ENCODE measurements around the gene PAX2.

GRCh38 chr10:100781145-100781665 is 35.8 kb downstream of the PAX2 start:
- TF ChIP-seq POLR2A (IDR thresholded peaks at IDR 0.05), result no peak
- TF ChIP-seq, protein P1, sequence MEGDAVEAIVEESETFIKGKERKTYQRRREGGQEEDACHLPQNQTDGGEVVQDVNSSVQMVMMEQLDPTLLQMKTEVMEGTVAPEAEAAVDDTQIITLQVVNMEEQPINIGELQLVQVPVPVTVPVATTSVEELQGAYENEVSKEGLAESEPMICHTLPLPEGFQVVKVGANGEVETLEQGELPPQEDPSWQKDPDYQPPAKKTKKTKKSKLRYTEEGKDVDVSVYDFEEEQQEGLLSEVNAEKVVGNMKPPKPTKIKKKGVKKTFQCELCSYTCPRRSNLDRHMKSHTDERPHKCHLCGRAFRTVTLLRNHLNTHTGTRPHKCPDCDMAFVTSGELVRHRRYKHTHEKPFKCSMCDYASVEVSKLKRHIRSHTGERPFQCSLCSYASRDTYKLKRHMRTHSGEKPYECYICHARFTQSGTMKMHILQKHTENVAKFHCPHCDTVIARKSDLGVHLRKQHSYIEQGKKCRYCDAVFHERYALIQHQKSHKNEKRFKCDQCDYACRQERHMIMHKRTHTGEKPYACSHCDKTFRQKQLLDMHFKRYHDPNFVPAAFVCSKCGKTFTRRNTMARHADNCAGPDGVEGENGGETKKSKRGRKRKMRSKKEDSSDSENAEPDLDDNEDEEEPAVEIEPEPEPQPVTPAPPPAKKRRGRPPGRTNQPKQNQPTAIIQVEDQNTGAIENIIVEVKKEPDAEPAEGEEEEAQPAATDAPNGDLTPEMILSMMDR (IDR thresholded peaks at IDR 0.05), result no peak
- TF ChIP-seq EP300 (IDR thresholded peaks at IDR 0.05), result no peak
- no peak for TF ChIP-seq POLR2AphosphoS5 (IDR thresholded peaks at IDR 0.05)
